Glutamatergic neuron (in vitro differentiated cells): Measurements from ENCODE around the gene USP25. TPM values are rescaled to one million over a fixed set of nuclear protein-coding genes. Genes with fewer than 3 reads are reported as not detected.

ENCODE experiments used
- DNase-seq: peaks from one replicate; pipeline ENCODE4 v3.0.0; 2022
- H3K27ac Mint-ChIP-seq: one replicate; pipeline ENCODE4 v1.8.0; 2020; ENCODE audit warnings: mild to moderate bottlenecking, mixed read lengths, inconsistent platforms; ENCODE audit not compliant: unreplicated experiment
- H3K27me3 Mint-ChIP-seq: one replicate; pipeline ENCODE4 v1.8.0; 2020; ENCODE audit warnings: mild to moderate bottlenecking, moderate library complexity, mixed read lengths, inconsistent platforms; ENCODE audit not compliant: unreplicated experiment
- H3K36me3 Mint-ChIP-seq: one replicate; pipeline ENCODE4 v1.8.0; 2020; ENCODE audit warnings: mild to moderate bottlenecking, mixed read lengths, inconsistent platforms; ENCODE audit not compliant: unreplicated experiment
- H3K4me1 Mint-ChIP-seq: one replicate; pipeline ENCODE4 v1.8.0; 2020; ENCODE audit warnings: mild to moderate bottlenecking, low read depth, mixed read lengths, inconsistent platforms; ENCODE audit not compliant: unreplicated experiment
- H3K4me3 Mint-ChIP-seq: one replicate; pipeline ENCODE4 v1.8.0; 2020; ENCODE audit warnings: mild to moderate bottlenecking, mixed read lengths, inconsistent platforms; ENCODE audit not compliant: unreplicated experiment
- H3K9me3 Mint-ChIP-seq: one replicate; pipeline ENCODE4 v1.8.0; 2020; ENCODE audit warnings: mild to moderate bottlenecking, moderate library complexity, mixed read lengths, inconsistent platforms; ENCODE audit not compliant: unreplicated experiment
- total RNA-seq: library from RNA; stranded (reverse); fragmentation: NEBNext Ultra II Directional; extraction: Animal tissue kit (Norgen Biotek cat#: 25700); gene quantifications from one replicate; pipeline ENCODE4 v1.2.1, GENCODE V29; 2021; ENCODE audit not compliant: unreplicated experiment
- TF ChIP-seq, protein P1 (sequence below): fragments of 200-600 bp; sonication (generic); IDR thresholded peaks from one replicate; pipeline ENCODE4 v1.5.0; 2021; ENCODE audit not compliant: partially characterized antibody, unreplicated experiment

USP25 gene
- total RNA-seq, 1 donor from 2014 or later, result 16.3 TPM

GRCh38 chr21:15843766-15844165, 114.0 kb downstream of the USP25 start:
- no peaks in the 10 kb centered on the region for H3K4me1 Mint-ChIP-seq
- H3K4me3 Mint-ChIP-seq, result no peak overlapping the region
- no peaks in the 10 kb centered on the region for H3K27me3 Mint-ChIP-seq
- TF ChIP-seq, protein P1, sequence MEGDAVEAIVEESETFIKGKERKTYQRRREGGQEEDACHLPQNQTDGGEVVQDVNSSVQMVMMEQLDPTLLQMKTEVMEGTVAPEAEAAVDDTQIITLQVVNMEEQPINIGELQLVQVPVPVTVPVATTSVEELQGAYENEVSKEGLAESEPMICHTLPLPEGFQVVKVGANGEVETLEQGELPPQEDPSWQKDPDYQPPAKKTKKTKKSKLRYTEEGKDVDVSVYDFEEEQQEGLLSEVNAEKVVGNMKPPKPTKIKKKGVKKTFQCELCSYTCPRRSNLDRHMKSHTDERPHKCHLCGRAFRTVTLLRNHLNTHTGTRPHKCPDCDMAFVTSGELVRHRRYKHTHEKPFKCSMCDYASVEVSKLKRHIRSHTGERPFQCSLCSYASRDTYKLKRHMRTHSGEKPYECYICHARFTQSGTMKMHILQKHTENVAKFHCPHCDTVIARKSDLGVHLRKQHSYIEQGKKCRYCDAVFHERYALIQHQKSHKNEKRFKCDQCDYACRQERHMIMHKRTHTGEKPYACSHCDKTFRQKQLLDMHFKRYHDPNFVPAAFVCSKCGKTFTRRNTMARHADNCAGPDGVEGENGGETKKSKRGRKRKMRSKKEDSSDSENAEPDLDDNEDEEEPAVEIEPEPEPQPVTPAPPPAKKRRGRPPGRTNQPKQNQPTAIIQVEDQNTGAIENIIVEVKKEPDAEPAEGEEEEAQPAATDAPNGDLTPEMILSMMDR, result no peak
- no peak for DNase-seq
- no peaks in the 10 kb centered on the region for H3K9me3 Mint-ChIP-seq
- no peak overlapping the region for H3K27ac Mint-ChIP-seq
- no peaks in the 10 kb centered on the region for H3K36me3 Mint-ChIP-seq

- H3K27ac Mint-ChIP-seq, result no peak overlapping the region
- TF ChIP-seq, protein P1, result no peak
- no peak for DNase-seq
- H3K4me3 Mint-ChIP-seq, result no peak overlapping the region
- H3K9me3 Mint-ChIP-seq, result no peaks in the 10 kb centered on the region
- no peaks in the 10 kb centered on the region for H3K4me1 Mint-ChIP-seq
- no peaks in the 10 kb centered on the region for H3K27me3 Mint-ChIP-seq
- H3K36me3 Mint-ChIP-seq, result no peaks in the 10 kb centered on the region
These were observed 119.1 kb downstream of the USP25 start for GRCh38 chr21:15848634-15849560.

DNA sequence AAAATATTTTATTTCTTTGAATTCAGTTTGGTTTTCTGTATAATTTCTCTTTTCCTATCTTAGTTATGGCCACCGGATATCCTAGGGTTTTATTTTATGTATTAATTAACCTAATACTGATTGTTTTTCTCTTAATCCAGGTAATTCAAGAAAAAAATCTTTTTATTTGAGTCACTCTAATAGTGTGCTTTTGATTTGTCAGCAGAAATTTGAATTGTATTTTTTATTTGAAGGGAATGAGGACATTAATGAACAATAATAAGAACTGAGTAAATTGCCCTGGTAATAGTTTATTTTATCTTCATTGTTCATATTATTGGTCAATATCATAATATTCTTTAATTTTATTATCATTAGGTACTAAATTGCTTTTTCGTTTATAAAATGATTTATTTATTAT, 120.1 kb downstream of the USP25 start:
- Mint-ChIP-seq H3K4me1 (no peaks in the 10 kb centered on the region), H3K27ac (no peak overlapping the region), H3K36me3 (no peaks in the 10 kb centered on the region), H3K4me3 (no peak overlapping the region), H3K27me3 (no peaks in the 10 kb centered on the region), H3K9me3 (no peaks in the 10 kb centered on the region)
- TF ChIP-seq, protein P1, result no peak
- no peak for DNase-seq

- TF ChIP-seq, protein P1, result no peak
- no peaks in the 10 kb centered on the region for H3K4me1 Mint-ChIP-seq
- H3K27me3 Mint-ChIP-seq, result no peaks in the 10 kb centered on the region
- H3K4me3 Mint-ChIP-seq, result no peak overlapping the region
- H3K27ac Mint-ChIP-seq, result no peak overlapping the region
- H3K9me3 Mint-ChIP-seq, result no peaks in the 10 kb centered on the region
- no peaks in the 10 kb centered on the region for H3K36me3 Mint-ChIP-seq
- no peak for DNase-seq
These were observed 120.9 kb downstream of the USP25 start for GRCh38 chr21:15850645-15851044.

- no peak for DNase-seq
- TF ChIP-seq, protein P1, result no peak
- Mint-ChIP-seq H3K4me1 (no peaks in the 10 kb centered on the region), H3K4me3 (no peak overlapping the region), H3K9me3 (no peaks in the 10 kb centered on the region), H3K27ac (no peak overlapping the region), H3K27me3 (no peaks in the 10 kb centered on the region), H3K36me3 (no peaks in the 10 kb centered on the region)
These were observed 122.4 kb downstream of the USP25 start for GRCh38 chr21:15852146-15852545.
